HL-60 (cell line): ENCODE measurements around the gene FCAMR.

ENCODE experiments used
- DNase-seq, 2 experiments: peaks; one replicate each; pipeline ENCODE4 v3.0.0-alpha.2; 2010 to 2020; ENCODE audit warnings: low read depth in 1 of 2, low spot score in 1 of 2
- H3K27ac ChIP-seq: fragments of 250-450 bp; sonication (Bioruptor Pico); replicated peaks from 2 replicates; pipeline ENCODE4 v1.5.1; 2020; ENCODE audit warnings: mild to moderate bottlenecking, moderate library complexity
- H3K27me3 ChIP-seq: fragments of 250-450 bp; sonication (Bioruptor Pico); 2 replicates; pipeline ENCODE4 v1.5.1; 2021; ENCODE audit warnings: mild to moderate bottlenecking, moderate library complexity; ENCODE audit not compliant: insufficient read depth, poor library complexity, severe bottlenecking
- H3K4me3 ChIP-seq: replicated peaks from 2 replicates; pipeline ENCODE4 v1.5.1; 2011; ENCODE audit warnings: mild to moderate bottlenecking, control low read depth, low read length; ENCODE audit not compliant: insufficient read depth
- CTCF ChIP-seq: IDR thresholded peaks from one replicate; pipeline ENCODE4 v1.5.1; 2011; ENCODE audit warnings: low read length, control low read depth, inconsistent platforms; ENCODE audit not compliant: insufficient read depth
- GABPA ChIP-seq: IDR thresholded peaks from 2 replicates; pipeline ENCODE4 v1.6.1; 2012; ENCODE audit warnings: low read depth
- POLR2AphosphoS5 ChIP-seq: IDR thresholded peaks from 2 replicates; pipeline ENCODE4 v1.6.1; 2012; ENCODE audit warnings: low read depth
- SPI1 ChIP-seq: IDR thresholded peaks from 2 replicates; pipeline ENCODE4 v1.6.1; 2012; ENCODE audit warnings: low read depth, mild to moderate bottlenecking, borderline replicate concordance
- TF ChIP-seq, protein P1 (sequence below): IDR thresholded peaks from 2 replicates; pipeline ENCODE4 v1.6.1; 2012; ENCODE audit warnings: low read depth; ENCODE audit not compliant: insufficient replicate concordance

Gene FCAMR

DNA sequence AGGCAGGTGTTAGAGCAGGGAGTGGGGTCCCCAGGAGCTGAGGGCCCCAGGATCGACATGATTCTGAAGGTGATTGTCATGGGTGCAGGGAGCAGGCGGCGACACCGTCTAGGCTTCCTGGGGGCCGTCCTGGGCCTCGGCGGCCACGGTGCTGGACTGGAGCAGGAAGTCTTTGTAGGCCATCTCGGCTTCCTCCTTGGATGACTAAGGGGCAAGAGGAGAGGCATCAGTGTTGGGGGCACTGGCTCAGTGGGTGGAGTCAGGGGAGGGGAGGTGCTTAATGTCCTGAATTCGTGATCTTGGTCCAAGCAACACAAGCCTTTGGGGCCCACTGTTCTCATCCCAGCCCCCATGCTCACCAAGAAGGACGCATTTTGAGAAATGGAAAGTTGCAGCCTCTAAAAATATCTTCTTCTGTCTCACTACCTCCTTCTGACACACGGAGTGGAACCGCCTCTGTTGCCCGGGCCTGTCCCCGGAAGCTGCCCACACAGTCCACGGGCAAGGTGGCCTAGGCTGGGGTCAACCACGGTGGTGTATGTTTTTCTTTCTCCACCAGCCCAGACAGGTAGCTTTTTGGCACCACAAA is 40.0 kb downstream of the FCAMR start:
- Histone ChIP-seq H3K4me3 (no peak overlapping the region), H3K27ac (no peak overlapping the region), H3K27me3 (no peaks in the 10 kb centered on the region)
- TF ChIP-seq GABPA (no peak), CTCF (no peak), SPI1 (no peak), POLR2AphosphoS5 (no peak)
- TF ChIP-seq, protein P1, sequence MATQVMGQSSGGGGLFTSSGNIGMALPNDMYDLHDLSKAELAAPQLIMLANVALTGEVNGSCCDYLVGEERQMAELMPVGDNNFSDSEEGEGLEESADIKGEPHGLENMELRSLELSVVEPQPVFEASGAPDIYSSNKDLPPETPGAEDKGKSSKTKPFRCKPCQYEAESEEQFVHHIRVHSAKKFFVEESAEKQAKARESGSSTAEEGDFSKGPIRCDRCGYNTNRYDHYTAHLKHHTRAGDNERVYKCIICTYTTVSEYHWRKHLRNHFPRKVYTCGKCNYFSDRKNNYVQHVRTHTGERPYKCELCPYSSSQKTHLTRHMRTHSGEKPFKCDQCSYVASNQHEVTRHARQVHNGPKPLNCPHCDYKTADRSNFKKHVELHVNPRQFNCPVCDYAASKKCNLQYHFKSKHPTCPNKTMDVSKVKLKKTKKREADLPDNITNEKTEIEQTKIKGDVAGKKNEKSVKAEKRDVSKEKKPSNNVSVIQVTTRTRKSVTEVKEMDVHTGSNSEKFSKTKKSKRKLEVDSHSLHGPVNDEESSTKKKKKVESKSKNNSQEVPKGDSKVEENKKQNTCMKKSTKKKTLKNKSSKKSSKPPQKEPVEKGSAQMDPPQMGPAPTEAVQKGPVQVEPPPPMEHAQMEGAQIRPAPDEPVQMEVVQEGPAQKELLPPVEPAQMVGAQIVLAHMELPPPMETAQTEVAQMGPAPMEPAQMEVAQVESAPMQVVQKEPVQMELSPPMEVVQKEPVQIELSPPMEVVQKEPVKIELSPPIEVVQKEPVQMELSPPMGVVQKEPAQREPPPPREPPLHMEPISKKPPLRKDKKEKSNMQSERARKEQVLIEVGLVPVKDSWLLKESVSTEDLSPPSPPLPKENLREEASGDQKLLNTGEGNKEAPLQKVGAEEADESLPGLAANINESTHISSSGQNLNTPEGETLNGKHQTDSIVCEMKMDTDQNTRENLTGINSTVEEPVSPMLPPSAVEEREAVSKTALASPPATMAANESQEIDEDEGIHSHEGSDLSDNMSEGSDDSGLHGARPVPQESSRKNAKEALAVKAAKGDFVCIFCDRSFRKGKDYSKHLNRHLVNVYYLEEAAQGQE: no peak
- no peak for DNase-seq

DNA sequence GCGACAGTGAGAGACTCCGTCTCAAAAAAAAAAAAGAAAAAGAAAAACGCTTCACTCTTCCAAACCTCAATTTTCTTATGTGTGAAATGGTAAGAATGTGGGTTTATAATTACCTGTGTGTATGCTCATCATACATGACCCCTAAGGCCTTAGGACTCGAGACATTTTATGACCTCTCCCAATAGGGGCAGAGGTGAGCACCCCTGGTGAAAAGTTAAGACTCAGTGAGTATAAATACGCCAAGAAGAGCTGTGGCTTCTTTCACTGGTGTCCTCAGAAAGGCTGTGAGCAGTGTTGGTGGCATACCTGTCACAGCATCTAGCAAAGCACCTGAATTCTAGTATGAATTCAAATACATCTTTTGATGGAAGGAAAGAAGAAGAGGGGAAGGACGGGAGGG is 40.7 kb downstream of the FCAMR start:
- no peak for DNase-seq
- no peak overlapping the region for H3K4me3 ChIP-seq
- TF ChIP-seq CTCF: no peak
- no peak for TF ChIP-seq POLR2AphosphoS5
- TF ChIP-seq GABPA: no peak
- TF ChIP-seq SPI1: no peak
- TF ChIP-seq, protein P1: no peak
- no peak overlapping the region for H3K27ac ChIP-seq
- no peaks in the 10 kb centered on the region for H3K27me3 ChIP-seq

GRCh38 chr1:206926286-206926685 is 44.0 kb downstream of the FCAMR start:
- TF ChIP-seq POLR2AphosphoS5: no peak
- TF ChIP-seq CTCF: no peak
- TF ChIP-seq SPI1: no peak
- TF ChIP-seq GABPA: no peak
- TF ChIP-seq, protein P1: no peak
- H3K4me3 ChIP-seq: no peak overlapping the region
- no peaks in the 10 kb centered on the region for H3K27me3 ChIP-seq
- no peak for DNase-seq
- no peak overlapping the region for H3K27ac ChIP-seq
